Measurements from ENCODE around the gene TIMP1. TPM values are rescaled to one million over a fixed set of nuclear protein-coding genes. Genes with fewer than 3 reads are reported as not detected.

Gene TIMP1
- polyA plus RNA-seq, 1 donor (not counting 4 experiments of a cell fraction or from before 2014, with no cell fraction given) = 151 TPM

DNA sequence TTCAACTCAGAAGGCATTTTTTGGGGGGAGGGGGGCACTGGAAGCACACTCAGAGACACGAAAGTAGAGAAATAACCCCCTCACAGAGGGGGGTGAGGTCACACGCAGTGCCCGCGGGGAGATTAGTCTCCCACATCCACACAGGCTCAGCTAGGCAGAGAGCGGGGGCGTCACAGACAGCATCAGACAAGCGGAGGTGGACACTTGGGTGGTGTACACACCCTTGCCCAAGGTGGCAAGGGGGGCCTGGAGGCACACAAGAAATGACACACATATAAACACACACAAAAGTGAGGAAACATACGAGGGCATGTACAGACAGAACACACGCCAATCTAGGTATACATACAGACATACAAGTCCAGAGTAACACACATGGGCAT lies 38.1 kb downstream of the TIMP1 start:
- dilution Hi-C loops (cut with MboI; ENCODE audit: extremely low pct_ligation_motif_present, low sequenced_read_pairs) = no loop called here
- H3K9me3 ChIP-seq (ENCODE audit: control insufficient read depth, low read depth, low read length) = no peaks in the 10 kb centered on the region
- no peak for FAIRE-seq

DNA sequence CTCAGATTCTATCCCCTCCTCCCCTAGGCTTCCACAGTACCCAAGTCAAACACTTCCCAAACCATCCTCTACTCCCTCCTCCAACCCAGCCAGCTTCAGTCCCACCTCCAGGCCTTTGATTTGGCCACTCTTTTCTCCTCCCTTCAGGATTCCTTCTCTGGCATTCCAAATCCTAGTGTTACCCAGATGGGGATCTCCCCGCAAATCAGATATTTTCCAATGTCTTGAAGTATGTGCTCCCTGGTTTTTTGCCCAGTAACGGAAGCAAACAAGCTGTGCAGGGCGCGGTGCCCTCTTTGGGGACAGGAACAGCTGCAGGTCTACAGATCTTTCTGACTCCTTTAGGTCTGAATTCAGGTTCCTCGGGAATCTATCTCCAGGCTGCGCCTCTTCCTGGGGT lies 39.6 kb downstream of the TIMP1 start:
- Histone ChIP-seq H4K20me1 (ENCODE audit: control insufficient read depth, extremely low read depth, insufficient read depth, low read length) (no peaks in the 10 kb centered on the region), H3K27me3 (ENCODE audit: control insufficient read depth, extremely low read depth, insufficient read depth, low read length) (peaks cover 10% of the 10 kb centered on the region), H3K9ac (ENCODE audit: control insufficient read depth, extremely low read depth, insufficient read depth, low read length) (no peak overlapping the region), H3K79me2 (ENCODE audit: control insufficient read depth, insufficient read depth, low read length) (no peaks in the 10 kb centered on the region), H3K36me3 (ENCODE audit: control insufficient read depth in 2 of 2, extremely low read depth in 1 of 2, insufficient read depth in 2 of 2, low read length in 2 of 2) (no peaks in the 10 kb centered on the region), H3K4me1 (ENCODE audit: control insufficient read depth, extremely low read depth, insufficient read depth, low read length) (no peaks in the 10 kb centered on the region), H2AFZ (ENCODE audit: control insufficient read depth, low read length) (no peak overlapping the region), H3K9me3 (ENCODE audit: control insufficient read depth, low read depth, low read length) (no peaks in the 10 kb centered on the region), H3K9me1 (ENCODE audit: control insufficient read depth, extremely low read depth, insufficient read depth, low read length) (no peaks in the 10 kb centered on the region), H3K4me2 (ENCODE audit: control insufficient read depth, extremely low read depth, insufficient read depth, low read depth, low read length) (no peak overlapping the region), H3K4me3 (ENCODE audit: control insufficient read depth in 2 of 3, extremely low read depth in 1 of 3, insufficient read depth in 2 of 3, low read depth in 1 of 3, low read length in 3 of 3) (no peak overlapping the region), H3K27ac (ENCODE audit: control insufficient read depth, insufficient read depth, low read length) (no peak overlapping the region)
- TF ChIP-seq CTCF (optimal IDR thresholded peaks at IDR 0.05 in 1 of 3, IDR thresholded peaks at IDR 0.05 in 1 of 3, conservative IDR thresholded peaks at IDR 0.05 in 1 of 3; ENCODE audit: extremely low read depth in 1 of 3, insufficient read depth in 2 of 3, low read length in 3 of 3) = no peak
- TF ChIP-seq EZH2 (IDR thresholded peaks at IDR 0.05; ENCODE audit: low read length) = no peak
- FAIRE-seq (no peak), DNase-seq (ENCODE audit: low read depth, low spot score) (no peak)
- dilution Hi-C loops (cut with MboI; ENCODE audit: extremely low pct_ligation_motif_present, low sequenced_read_pairs) = no loop called here

More for the DNA sequence above, 38.1 kb downstream of the TIMP1 start:
- no peak overlapping the region for H3K9ac ChIP-seq (ENCODE audit: control insufficient read depth, extremely low read depth, insufficient read depth, low read length)
- H3K4me1 ChIP-seq (ENCODE audit: control insufficient read depth, extremely low read depth, insufficient read depth, low read length) = no peaks in the 10 kb centered on the region
- no peaks in the 10 kb centered on the region for H3K36me3 ChIP-seq (ENCODE audit: control insufficient read depth in 2 of 2, extremely low read depth in 1 of 2, insufficient read depth in 2 of 2, low read length in 2 of 2)
- H3K9me1 ChIP-seq (ENCODE audit: control insufficient read depth, extremely low read depth, insufficient read depth, low read length) = no peaks in the 10 kb centered on the region
- no peak overlapping the region for H3K4me3 ChIP-seq (ENCODE audit: control insufficient read depth in 2 of 3, extremely low read depth in 1 of 3, insufficient read depth in 2 of 3, low read depth in 1 of 3, low read length in 3 of 3)
- H2AFZ ChIP-seq (ENCODE audit: control insufficient read depth, low read length) = no peak overlapping the region
- H4K20me1 ChIP-seq (ENCODE audit: control insufficient read depth, extremely low read depth, insufficient read depth, low read length) = no peaks in the 10 kb centered on the region
- H3K79me2 ChIP-seq (ENCODE audit: control insufficient read depth, insufficient read depth, low read length) = no peaks in the 10 kb centered on the region
- no peak overlapping the region for H3K4me2 ChIP-seq (ENCODE audit: control insufficient read depth, extremely low read depth, insufficient read depth, low read depth, low read length)
- H3K27ac ChIP-seq (ENCODE audit: control insufficient read depth, insufficient read depth, low read length) = no peak overlapping the region
- TF ChIP-seq EZH2 (IDR thresholded peaks at IDR 0.05; ENCODE audit: low read length) = no peak
- no peak for TF ChIP-seq CTCF (optimal IDR thresholded peaks at IDR 0.05 in 1 of 3, IDR thresholded peaks at IDR 0.05 in 1 of 3, conservative IDR thresholded peaks at IDR 0.05 in 1 of 3; ENCODE audit: extremely low read depth in 1 of 3, insufficient read depth in 2 of 3, low read length in 3 of 3)
- H3K27me3 ChIP-seq (ENCODE audit: control insufficient read depth, extremely low read depth, insufficient read depth, low read length) = peaks cover 10% of the 10 kb centered on the region
- DNase-seq (ENCODE audit: low read depth, low spot score) = no peak
